Vagina (tissue), 2 donors: ENCODE results near the gene LURAP1L.

Experiments used
- CTCF ChIP-seq, 3 experiments: fragments of 450-650 bp in 2 of 3; fragments of 200-600 bp in 1 of 3; sonication (generic) in 1 of 3; IDR thresholded peaks; one replicate each; pipeline ENCODE4 v1.5.1; 2017 to 2019; ENCODE audit warnings: antibody characterized with exemption in 3 of 3, mild to moderate bottlenecking in 2 of 3, moderate library complexity in 2 of 3
- POLR2A ChIP-seq, 2 donors: fragments of 450-650 bp; IDR thresholded peaks; one replicate each; pipeline ENCODE4 v1.6.1; 2017; ENCODE audit warnings: antibody characterized with exemption in 2 of 2, mild to moderate bottlenecking in 2 of 2, moderate library complexity in 2 of 2
- POLR2AphosphoS5 ChIP-seq, 2 donors: sonication (generic); formaldehyde crosslinking; IDR thresholded peaks; one replicate each; pipeline ENCODE4 v1.9.0; 2017; ENCODE audit warnings: antibody characterized with exemption in 2 of 2, mild to moderate bottlenecking in 2 of 2, low read depth in 1 of 2; ENCODE audit not compliant: insufficient read depth in 1 of 2

- TF ChIP-seq CTCF (IDR thresholded peaks at IDR 0.05) (no peak), POLR2A (IDR thresholded peaks at IDR 0.05) (no peak), POLR2AphosphoS5 (IDR thresholded peaks at IDR 0.05; ENCODE audit: insufficient read depth in 1 of 2, low read depth in 1 of 2) (no peak)
Measured at GRCh38 chr9:12808569-12808968, 33.7 kb downstream of the LURAP1L start.
